OCI-LY7 (cell line): ENCODE results near the gene GALNT6.

Experiments used
- CTCF ChIP-seq: fragments of 200-600 bp; sonication (generic); conservative IDR thresholded peaks from 2 replicates; pipeline ENCODE4 v1.5.1; 2014; ENCODE audit warnings: mild to moderate bottlenecking, antibody characterized with exemption, low read length, moderate library complexity, mixed read lengths
- EZH2phosphoT487 ChIP-seq: fragments of 200-600 bp; sonication (generic); IDR thresholded peaks from 2 replicates; pipeline ENCODE4 v1.6.1; 2018; ENCODE audit warnings: low read depth, borderline replicate concordance, mild to moderate bottlenecking, mixed run types, antibody characterized with exemption, low read length, moderate library complexity, mixed read lengths

DNA sequence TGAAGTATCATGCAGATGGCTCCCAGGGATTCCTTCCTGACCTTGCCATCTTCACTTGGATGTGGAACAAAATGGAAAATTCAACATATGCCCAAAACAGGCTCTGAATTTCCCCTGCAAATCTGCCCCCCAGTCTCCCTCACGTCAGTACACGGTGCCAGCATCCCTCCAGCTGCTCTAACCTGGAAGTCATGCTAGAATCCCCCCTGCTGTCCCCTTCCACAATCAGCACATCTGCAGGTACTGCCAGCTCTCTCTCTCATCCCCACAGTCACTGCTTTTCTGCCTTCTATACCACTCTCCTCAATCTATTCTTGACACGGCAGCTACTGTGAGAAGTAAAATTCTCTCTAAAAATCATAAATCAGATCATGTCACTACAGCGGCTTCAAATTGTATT, 21.6 kb downstream of the GALNT6 start:
- TF ChIP-seq CTCF (no peak), EZH2phosphoT487 (no peak)
